Loucy (cell line): ENCODE results near the gene TBX3.

ENCODE experiments used
- H2AFZ ChIP-seq: fragments of 200-600 bp; sonication (generic); 2 replicates; pipeline ENCODE4 v1.6.0; 2016; ENCODE audit warnings: antibody characterized with exemption, mild to moderate bottlenecking, low read length, moderate library complexity
- H3F3A ChIP-seq: fragments of 200-600 bp; 2 replicates; pipeline ENCODE4 v1.6.0; 2016; ENCODE audit warnings: antibody characterized with exemption, low read depth, mild to moderate bottlenecking
- H3K27me3 ChIP-seq: fragments of 200-600 bp; sonication (generic); 2 replicates; pipeline ENCODE4 v1.6.1; 2014; ENCODE audit warnings: low read length, mild to moderate bottlenecking; ENCODE audit not compliant: insufficient read depth, poor library complexity, severe bottlenecking
- H3K36me3 ChIP-seq: fragments of 200-600 bp; sonication (generic); 2 replicates; pipeline ENCODE4 v1.6.1; 2016; ENCODE audit warnings: low read length; ENCODE audit not compliant: insufficient read depth
- H3K4me1 ChIP-seq: fragments of 200-600 bp; sonication (generic); 2 replicates; pipeline ENCODE4 v1.5.1; 2014; ENCODE audit warnings: low read length, mild to moderate bottlenecking; ENCODE audit not compliant: insufficient read depth, poor library complexity, severe bottlenecking
- H3K4me2 ChIP-seq: fragments of 200-600 bp; sonication (generic); 2 replicates; pipeline ENCODE4 v1.6.0; 2014; ENCODE audit warnings: antibody characterized with exemption, low read length, low read depth, mild to moderate bottlenecking; ENCODE audit not compliant: poor library complexity, severe bottlenecking
- H3K4me3 ChIP-seq: fragments of 200-600 bp; sonication (generic); 2 replicates; pipeline ENCODE4 v1.5.1; 2014; ENCODE audit warnings: low read length, mild to moderate bottlenecking, mixed read lengths; ENCODE audit not compliant: poor library complexity, severe bottlenecking
- H3K79me2 ChIP-seq: fragments of 200-600 bp; sonication (generic); 2 replicates; pipeline ENCODE4 v1.6.1; 2014; ENCODE audit warnings: low read length; ENCODE audit not compliant: insufficient read depth
- H3K9ac ChIP-seq: fragments of 200-600 bp; sonication (generic); 2 replicates; pipeline ENCODE4 v1.6.0; 2014; ENCODE audit warnings: mild to moderate bottlenecking, low read depth, low read length, moderate library complexity; ENCODE audit not compliant: poor library complexity, severe bottlenecking
- H3K9me2 ChIP-seq: fragments of 200-600 bp; sonication (generic); replicated peaks from 2 replicates; pipeline ENCODE4 v1.6.1; 2016; ENCODE audit warnings: low read depth, low read length, mixed read lengths
- H3K9me3 ChIP-seq: fragments of 200-600 bp; sonication (generic); 2 replicates; pipeline ENCODE4 v1.6.1; 2014; ENCODE audit warnings: mild to moderate bottlenecking, antibody characterized with exemption, low read length, low read depth; ENCODE audit not compliant: insufficient read depth
- H4K20me1 ChIP-seq: fragments of 200-600 bp; sonication (generic); 2 replicates; pipeline ENCODE4 v1.6.0; 2014; ENCODE audit warnings: antibody characterized with exemption, low read length, mild to moderate bottlenecking; ENCODE audit not compliant: insufficient read depth, poor library complexity, severe bottlenecking
- EZH2phosphoT487 ChIP-seq: fragments of 200-600 bp; IDR thresholded peaks from 2 replicates; pipeline ENCODE4 v1.6.1; 2018; ENCODE audit warnings: antibody characterized with exemption, mild to moderate bottlenecking, moderate library complexity, borderline replicate concordance
- TF ChIP-seq, protein P1 (sequence below): fragments of 200-600 bp; sonication (generic); conservative IDR thresholded peaks from 2 replicates; pipeline ENCODE4 v1.5.1; 2014; ENCODE audit warnings: mild to moderate bottlenecking, antibody characterized with exemption, low read length

TBX3 gene

DNA sequence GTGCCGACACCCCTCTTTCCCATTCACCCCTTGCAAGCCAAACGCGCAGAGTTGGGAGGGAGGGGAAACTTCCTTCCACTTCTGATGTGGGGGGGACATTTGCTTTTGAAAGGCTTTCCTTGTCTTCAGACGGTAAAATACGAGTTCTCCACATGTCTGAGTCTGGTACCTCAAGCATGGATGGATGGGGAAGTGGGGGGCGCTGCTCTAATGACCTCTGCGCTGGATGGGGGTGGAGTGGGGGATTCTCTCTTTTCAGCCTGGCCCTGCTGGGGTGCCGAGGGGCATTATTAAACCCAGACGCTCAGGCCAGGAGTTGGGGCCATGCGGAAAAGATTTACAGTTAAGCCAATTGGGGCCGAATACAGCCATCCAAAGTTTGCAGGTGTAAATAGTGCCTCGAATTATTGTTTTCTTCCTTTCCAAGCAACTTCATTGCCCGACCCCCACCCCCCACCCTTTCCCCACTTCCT, 9.1 kb upstream of the TBX3 start:
- Histone ChIP-seq H3K9me2 (no peaks in the 10 kb centered on the region), H3K27me3 (no peaks in the 10 kb centered on the region), H3K79me2 (no peaks in the 10 kb centered on the region), H3K9me3 (no peaks in the 10 kb centered on the region), H4K20me1 (no peaks in the 10 kb centered on the region), H3F3A (no peaks in the 10 kb centered on the region), H3K4me1 (no peaks in the 10 kb centered on the region), H3K9ac (no peak overlapping the region), H2AFZ (no peak overlapping the region), H3K36me3 (no peaks in the 10 kb centered on the region), H3K4me3 (no peak overlapping the region), H3K4me2 (no peak overlapping the region)
- TF ChIP-seq, protein P1, sequence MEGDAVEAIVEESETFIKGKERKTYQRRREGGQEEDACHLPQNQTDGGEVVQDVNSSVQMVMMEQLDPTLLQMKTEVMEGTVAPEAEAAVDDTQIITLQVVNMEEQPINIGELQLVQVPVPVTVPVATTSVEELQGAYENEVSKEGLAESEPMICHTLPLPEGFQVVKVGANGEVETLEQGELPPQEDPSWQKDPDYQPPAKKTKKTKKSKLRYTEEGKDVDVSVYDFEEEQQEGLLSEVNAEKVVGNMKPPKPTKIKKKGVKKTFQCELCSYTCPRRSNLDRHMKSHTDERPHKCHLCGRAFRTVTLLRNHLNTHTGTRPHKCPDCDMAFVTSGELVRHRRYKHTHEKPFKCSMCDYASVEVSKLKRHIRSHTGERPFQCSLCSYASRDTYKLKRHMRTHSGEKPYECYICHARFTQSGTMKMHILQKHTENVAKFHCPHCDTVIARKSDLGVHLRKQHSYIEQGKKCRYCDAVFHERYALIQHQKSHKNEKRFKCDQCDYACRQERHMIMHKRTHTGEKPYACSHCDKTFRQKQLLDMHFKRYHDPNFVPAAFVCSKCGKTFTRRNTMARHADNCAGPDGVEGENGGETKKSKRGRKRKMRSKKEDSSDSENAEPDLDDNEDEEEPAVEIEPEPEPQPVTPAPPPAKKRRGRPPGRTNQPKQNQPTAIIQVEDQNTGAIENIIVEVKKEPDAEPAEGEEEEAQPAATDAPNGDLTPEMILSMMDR: no peak
- TF ChIP-seq EZH2phosphoT487: no peak

DNA sequence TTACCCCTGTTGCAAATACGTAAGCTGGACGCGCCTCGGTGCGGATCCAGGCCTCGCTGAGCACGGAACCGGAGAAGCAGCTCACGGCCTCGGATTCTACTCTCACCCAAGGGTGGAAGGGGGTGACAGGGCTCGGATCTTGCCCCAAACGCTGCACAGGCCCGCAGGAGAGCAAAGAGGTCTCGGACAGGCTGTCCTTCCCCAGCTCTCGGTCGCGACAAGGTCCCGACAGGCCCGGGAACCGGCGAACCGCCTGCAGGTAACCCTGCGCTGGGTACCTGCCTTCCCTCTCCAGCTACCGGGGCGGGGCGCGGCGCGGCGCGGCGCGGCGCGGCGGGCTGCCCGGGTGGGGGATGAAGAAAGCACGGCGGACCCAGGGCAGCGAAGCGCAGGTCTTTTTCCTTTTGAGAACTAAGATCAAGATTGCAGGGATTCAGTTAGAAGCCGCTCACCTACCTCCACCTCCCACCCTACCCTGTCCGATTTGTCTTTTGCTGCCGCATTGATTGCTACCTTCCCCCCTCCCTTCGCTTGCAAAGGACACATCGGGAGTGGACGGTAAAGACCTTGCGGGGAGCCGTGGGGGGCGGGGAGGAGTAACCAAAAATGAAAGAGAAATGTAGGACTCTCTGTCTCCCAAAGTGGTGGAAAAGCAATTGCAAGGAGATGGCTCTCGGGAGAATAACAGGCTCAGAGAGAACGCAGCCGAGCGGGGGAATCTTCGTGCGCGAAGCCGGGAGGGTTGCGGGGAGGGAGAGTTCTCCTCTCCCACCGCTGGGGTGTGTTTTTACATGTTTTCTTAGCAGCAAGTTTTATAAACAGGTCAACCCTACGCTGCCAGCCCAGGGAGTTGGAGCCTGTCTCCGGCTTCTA, 8.4 kb upstream of the TBX3 start:
- no peaks in the 10 kb centered on the region for H3K79me2 ChIP-seq
- no peaks in the 10 kb centered on the region for H4K20me1 ChIP-seq
- no peaks in the 10 kb centered on the region for H3K27me3 ChIP-seq
- no peaks in the 10 kb centered on the region for H3K4me1 ChIP-seq
- H3K4me3 ChIP-seq: no peak overlapping the region
- no peaks in the 10 kb centered on the region for H3K9me2 ChIP-seq
- H3F3A ChIP-seq: no peaks in the 10 kb centered on the region
- H3K36me3 ChIP-seq: no peaks in the 10 kb centered on the region
- H3K9ac ChIP-seq: no peak overlapping the region
- TF ChIP-seq EZH2phosphoT487: no peak
- TF ChIP-seq, protein P1: no peak
- no peak overlapping the region for H2AFZ ChIP-seq
- H3K9me3 ChIP-seq: no peaks in the 10 kb centered on the region
- no peak overlapping the region for H3K4me2 ChIP-seq

DNA sequence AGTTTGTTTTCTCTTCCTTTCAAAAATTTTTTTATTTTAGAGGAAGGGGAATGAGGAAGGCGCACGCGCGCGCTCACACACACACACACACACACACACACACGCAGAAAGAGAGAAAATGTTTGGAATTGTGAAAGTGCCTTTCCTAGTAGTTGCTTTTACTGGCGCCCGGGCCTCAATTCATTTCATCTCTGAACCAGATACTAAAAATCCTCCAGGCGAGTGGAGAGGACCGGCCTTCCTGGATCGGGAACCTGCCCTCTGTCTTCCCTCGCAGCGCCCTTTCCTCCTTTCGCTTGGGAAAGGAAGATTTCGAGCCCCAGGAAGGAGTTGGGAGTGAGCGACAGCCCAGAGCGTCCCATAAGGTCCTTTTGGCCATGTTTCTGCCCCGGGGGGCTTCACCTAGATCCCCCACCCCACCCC, 7.8 kb upstream of the TBX3 start:
- H3K4me1 ChIP-seq: no peaks in the 10 kb centered on the region
- H4K20me1 ChIP-seq: no peaks in the 10 kb centered on the region
- H3F3A ChIP-seq: no peaks in the 10 kb centered on the region
- TF ChIP-seq, protein P1: no peak
- TF ChIP-seq EZH2phosphoT487: no peak
- no peak overlapping the region for H3K4me2 ChIP-seq
- H3K27me3 ChIP-seq: no peaks in the 10 kb centered on the region
- no peaks in the 10 kb centered on the region for H3K9me2 ChIP-seq
- no peak overlapping the region for H3K4me3 ChIP-seq
- H3K9ac ChIP-seq: no peak overlapping the region
- H3K36me3 ChIP-seq: no peaks in the 10 kb centered on the region
- no peaks in the 10 kb centered on the region for H3K79me2 ChIP-seq
- H3K9me3 ChIP-seq: no peaks in the 10 kb centered on the region
- no peak overlapping the region for H2AFZ ChIP-seq
